HepG2 (cell line): ENCODE results near the gene APH1B. TPM values are rescaled to one million over a fixed set of nuclear protein-coding genes. Genes with fewer than 3 reads are reported as not detected.

Source experiments
- ATAC-seq: fragments of 200-7000 bp; cut with Tn5 transposase; 3 replicates; pipeline ENCODE4 v1.9.1; 2020; ENCODE audit warnings: mild to moderate bottlenecking, moderate library complexity
- BruUV-seq: library from RNA; stranded (reverse); fragments of 400-500 nt; replicated peaks from 2 replicates; lab custom pipeline; 2021; lab: Mats Ljungman, UMichigan
- CTCF ChIA-PET: fragments of 300-600 bp; formaldehyde crosslinking; extraction: SDS; loops from one replicate; lab custom pipeline; 2021; ENCODE audit warnings: low total read pairs, inconsistent platforms, low intra/inter-chr PET ratio; lab: Yijun Ruan, JAX
- POLR2A ChIA-PET: fragments of 350-600 bp; sonication (Branson Sonifier 250); formaldehyde crosslinking; loops from one replicate; lab custom pipeline; 2020; ENCODE audit warnings: antibody characterized with exemption, inconsistent platforms; lab: Yijun Ruan, JAX
- DNase-seq: peaks from one replicate; pipeline ENCODE4 v3.0.0-alpha.2; 2015; ENCODE audit warnings: low spot score
- FAIRE-seq: peaks from 3 replicates; lab custom pipeline; 2011; peaks lifted over from hg19 to GRCh38; lab: Jason Lieb, UNC
- H2AFZ ChIP-seq: one replicate; pipeline ENCODE4 v1.6.1; 2011; ENCODE audit warnings: low read length, inconsistent platforms
- H3K27ac ChIP-seq: fragments of 300-600 bp; 3 replicates; pipeline ENCODE4 v1.8.0; 2011; ENCODE audit warnings: mixed run types, mild to moderate bottlenecking, mixed read lengths, low read length, inconsistent platforms; ENCODE audit not compliant: insufficient read depth; ENCODE audit errors: extremely low read length
- H3K27me3 ChIP-seq, 2 experiments: fragments of 200-600 bp in 1 of 2; 2 replicates in 1 of 2; 3 replicates in 1 of 2; pipeline versions ENCODE4 v1.6.0 to v1.8.0; 2011; ENCODE audit warnings: low read length in 2 of 2, mild to moderate bottlenecking in 2 of 2, moderate library complexity in 2 of 2, inconsistent platforms in 1 of 2; ENCODE audit not compliant: insufficient read depth in 2 of 2, control insufficient read depth in 1 of 2
- H3K36me3 ChIP-seq, 2 experiments: fragments of 200-600 bp in 1 of 2; replicated peaks in 1 of 2; 2 replicates in 1 of 2; 3 replicates in 1 of 2; pipeline versions ENCODE4 v1.5.1 to v1.8.0; 2011; ENCODE audit warnings: low read length in 2 of 2, inconsistent platforms in 1 of 2; ENCODE audit not compliant: insufficient read depth in 2 of 2, control insufficient read depth in 1 of 2
- H3K4me1 ChIP-seq: 2 replicates; pipeline ENCODE4 v1.5.1; 2012; ENCODE audit warnings: low read length, inconsistent platforms; ENCODE audit not compliant: insufficient read depth
- H3K4me2 ChIP-seq: 2 replicates; pipeline ENCODE4 v1.6.0; 2011; ENCODE audit warnings: low read depth, low read length, inconsistent platforms
- H3K4me3 ChIP-seq, 3 experiments: fragments of 200-600 bp in 1 of 3; sonication (generic), shearing (Covaris generic) in 1 of 3; replicated peaks in 1 of 3; 2 replicates each; pipeline ENCODE4 v1.5.1; 2011 to 2016; ENCODE audit warnings: low read length in 3 of 3, inconsistent platforms in 2 of 3, low read depth in 2 of 3, mild to moderate bottlenecking in 2 of 3, control low read depth in 1 of 3, mixed read lengths in 1 of 3; ENCODE audit not compliant: insufficient read depth in 1 of 3
- H3K79me2 ChIP-seq: one replicate; pipeline ENCODE4 v1.6.1; 2011; ENCODE audit warnings: low read length, inconsistent platforms; ENCODE audit not compliant: insufficient read depth
- H3K9ac ChIP-seq: 2 replicates; pipeline ENCODE4 v1.6.0; 2011; ENCODE audit warnings: mild to moderate bottlenecking, low read depth, low read length, inconsistent platforms; ENCODE audit not compliant: insufficient read depth
- H3K9me3 ChIP-seq: 2 replicates; pipeline ENCODE4 v1.5.1; 2012; ENCODE audit warnings: mild to moderate bottlenecking, low read length
- H4K20me1 ChIP-seq: 2 replicates; pipeline ENCODE4 v1.6.0; 2011; ENCODE audit warnings: inconsistent platforms, mild to moderate bottlenecking, low read length, moderate library complexity; ENCODE audit not compliant: insufficient read depth
- HBP1 ChIP-seq: IDR thresholded peaks from 2 replicates; pipeline ENCODE4 v1.6.1; 2016; ENCODE audit warnings: low read depth, control low read depth
- IRF2 ChIP-seq: IDR thresholded peaks from 2 replicates; pipeline ENCODE4 v1.6.1; 2018; ENCODE audit warnings: missing genetic modification reagents, missing compliant biosample characterization
- KDM5B ChIP-seq: sonication (generic); formaldehyde crosslinking; IDR thresholded peaks from 2 replicates; pipeline ENCODE4 v1.4.0; 2020; ENCODE audit warnings: missing genetic modification reagents, mild to moderate bottlenecking, borderline replicate concordance
- MIER3 ChIP-seq: IDR thresholded peaks from 2 replicates; pipeline ENCODE4 v1.6.1; 2016; ENCODE audit warnings: missing compliant biosample characterization, borderline replicate concordance
- MTA1 ChIP-seq: sonication (generic); formaldehyde crosslinking; IDR thresholded peaks from 2 replicates; pipeline ENCODE4 v1.4.0; 2020; ENCODE audit warnings: missing genetic modification reagents, mild to moderate bottlenecking, borderline replicate concordance
- MTERF4 ChIP-seq: sonication (generic); formaldehyde crosslinking; IDR thresholded peaks from 2 replicates; pipeline ENCODE4 v1.8.0; 2023; ENCODE audit warnings: mild to moderate bottlenecking, missing genetic modification reagents
- POLR2G ChIP-seq: fragments of 200-400 bp; formaldehyde crosslinking; IDR thresholded peaks from 2 replicates; pipeline ENCODE4 v1.6.1; 2018; ENCODE audit warnings: mild to moderate bottlenecking, low read depth, low read length, moderate library complexity
- SNAPC4 ChIP-seq: sonication (generic); formaldehyde crosslinking; IDR thresholded peaks from 2 replicates; pipeline ENCODE4 v1.4.0; 2020; ENCODE audit warnings: mild to moderate bottlenecking, missing genetic modification reagents
- ZFP62 ChIP-seq: sonication (generic); formaldehyde crosslinking; IDR thresholded peaks from 2 replicates; pipeline ENCODE4 v1.4.0; 2020; ENCODE audit warnings: missing genetic modification reagents
- ZIK1 ChIP-seq: sonication (generic); formaldehyde crosslinking; IDR thresholded peaks from 2 replicates; pipeline ENCODE4 v1.5.0; 2020; ENCODE audit warnings: mild to moderate bottlenecking, low read depth, missing genetic modification reagents, borderline replicate concordance
- ZNF280B ChIP-seq: sonication (generic); formaldehyde crosslinking; IDR thresholded peaks from 2 replicates; pipeline ENCODE4 v1.5.0; 2020; ENCODE audit warnings: missing genetic modification reagents, mild to moderate bottlenecking, borderline replicate concordance
- ZNF616 ChIP-seq: sonication (generic); formaldehyde crosslinking; IDR thresholded peaks from 2 replicates; pipeline ENCODE4 v1.5.0; 2020; ENCODE audit warnings: low read depth, mild to moderate bottlenecking, missing genetic modification reagents
- WGBS: methylation state at CpG from one replicate; pipeline ENCODE4 v1.1.6; 2017; ENCODE audit warnings: low lambda C conversion rate; 5-methylcytosine and 5-hydroxymethylcytosine counted together
- in situ Hi-C: cut with HindIII; loops from 2 replicates; pipeline ENCODE4 v1.10.0; 2017; ENCODE audit warnings: low pct_unique_long_range_greater_than_20kb; ENCODE audit not compliant: extremely low pct_ligation_motif_present
- intact Hi-C: fragments of 100-400 bp; cut with micrococcal nuclease; formaldehyde crosslinking; loops from one replicate; pipeline ENCODE4 v1.10.0; 2022; ENCODE audit not compliant: unreplicated experiment
- polyA plus RNA-seq, 8 experiments: library from polyadenylated mRNA; depleted of rRNA in 3 of 8; stranded (reverse) in 7 of 8; unstranded in 1 of 8; fragments of >200 nt; fragmentation: Illumina TruSeq in 4 of 8; extraction: Trizol in 4 of 8; gene quantifications; 2 replicates each; pipeline versions ENCODE4 v1.2.1 to v1.2.3, GENCODE V29; 2011 to 2016; ENCODE audit warnings: low read depth in 4 of 8, missing spikeins in 1 of 8, mixed read lengths in 1 of 8; ENCODE audit not compliant: insufficient read depth in 1 of 8
- total RNA-seq, 5 experiments: library from RNA; depleted of rRNA; stranded (reverse); fragments of >200 nt; fragmentation: Illumina TruSeq; extraction: Trizol; gene quantifications; 2 replicates each; pipeline ENCODE4 v1.2.3, GENCODE V29; 2016; ENCODE audit warnings: low read depth in 1 of 5

Gene APH1B
- total and polyA plus RNA-seq, 2 of the 13 experiments (the other 11 are each of a cell fraction or from before 2014, with no cell fraction given), result 0.45 to 1.00 TPM

GRCh38 chr15:63255489-63255990, 21.9 kb upstream of the APH1B start (continued):
- no peak for TF ChIP-seq POLR2G
- no peak for TF ChIP-seq ZIK1 (CRISPR knock-in tag)
- no peak for TF ChIP-seq ZNF616 (CRISPR knock-in tag)
- no peak for TF ChIP-seq ZFP62 (CRISPR knock-in tag)
- TF ChIP-seq, all 625 proteins: peak for 0

- Histone ChIP-seq H3K27ac (no peak overlapping the region), H3K79me2 (no peaks in the 10 kb centered on the region), H4K20me1 (no peaks in the 10 kb centered on the region), H3K4me3 (no peak overlapping the region), H3K27me3 (no peaks in the 10 kb centered on the region), H3K4me1 (peaks cover 35% of the 10 kb centered on the region), H3K4me2 (no peak overlapping the region), H3K9ac (no peak overlapping the region), H3K9me3 (no peaks in the 10 kb centered on the region), H3K36me3 (peaks cover 0 to 4% of the 10 kb centered on the region in 2 experiments; a peak in 1 of 5 replicates), H2AFZ (no peak overlapping the region)
- in situ Hi-C loops (no loop called here), intact Hi-C loops (no loop called here)
- WGBS, result 78% methylated on average over 5 of the region's 5 CpGs
- CTCF ChIA-PET, result no interaction called here
- BruUV-seq, result no TSS peak
- POLR2A ChIA-PET, result interaction anchor here (1.0 kb wide), 1 partner anchor 35 kb away, joined by 3 read pairs; no protein-coding TSS in a partner anchor
- DNase-seq (peak; percentile 33), ATAC-seq (no peak), FAIRE-seq (peak; percentile 36)
- TF ChIP-seq MTA1 (CRISPR knock-in tag) (no peak), KDM5B (no peak), IRF2 (CRISPR knock-in tag) (no peak), MIER3 (CRISPR knock-in tag) (no peak), SNAPC4 (CRISPR knock-in tag) (no peak), HBP1 (CRISPR knock-in tag) (no peak), ZNF280B (CRISPR knock-in tag) (no peak), MTERF4 (no peak)
Observed at GRCh38 chr15:63256433-63257274, 20.8 kb upstream of the APH1B start.
